Measurements from ENCODE around the gene TMOD1. TPM values are rescaled to one million over a fixed set of nuclear protein-coding genes. Genes with fewer than 3 reads are reported as not detected.

The TMOD1 gene
- total and polyA plus RNA-seq, 10 of the 15 experiments (the other 5 are each of a cell fraction or from before 2014, with no cell fraction given) = 4.0 to 44.1 (median 15.4) TPM

GRCh38 chr9:97510797-97511654 lies 9.6 kb downstream of the TMOD1 start (continued):
- TF ChIP-seq, protein P1, sequence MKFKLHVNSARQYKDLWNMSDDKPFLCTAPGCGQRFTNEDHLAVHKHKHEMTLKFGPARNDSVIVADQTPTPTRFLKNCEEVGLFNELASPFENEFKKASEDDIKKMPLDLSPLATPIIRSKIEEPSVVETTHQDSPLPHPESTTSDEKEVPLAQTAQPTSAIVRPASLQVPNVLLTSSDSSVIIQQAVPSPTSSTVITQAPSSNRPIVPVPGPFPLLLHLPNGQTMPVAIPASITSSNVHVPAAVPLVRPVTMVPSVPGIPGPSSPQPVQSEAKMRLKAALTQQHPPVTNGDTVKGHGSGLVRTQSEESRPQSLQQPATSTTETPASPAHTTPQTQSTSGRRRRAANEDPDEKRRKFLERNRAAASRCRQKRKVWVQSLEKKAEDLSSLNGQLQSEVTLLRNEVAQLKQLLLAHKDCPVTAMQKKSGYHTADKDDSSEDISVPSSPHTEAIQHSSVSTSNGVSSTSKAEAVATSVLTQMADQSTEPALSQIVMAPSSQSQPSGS (IDR thresholded peaks at IDR 0.05; ENCODE audit: low read length) = peak; percentile 96
- no peak for TF ChIP-seq E4F1 (IDR thresholded peaks at IDR 0.05; ENCODE audit: borderline replicate concordance, partially characterized antibody)
- TF ChIP-seq ETV6 (conservative IDR thresholded peaks at IDR 0.05 in 1 of 2, IDR thresholded peaks at IDR 0.05 in 1 of 2; ENCODE audit: borderline replicate concordance in 1 of 2, low read depth in 1 of 2) = no peak; a peak in 1 of 4 replicates
- TF ChIP-seq MYB (IDR thresholded peaks at IDR 0.05; ENCODE audit: borderline replicate concordance, low read depth, low read length) = no peak
- no peak for TF ChIP-seq NR2F1 (conservative IDR thresholded peaks at IDR 0.05)
- no peak for TF ChIP-seq BCLAF1 (IDR thresholded peaks at IDR 0.05)
- TF ChIP-seq TBL1XR1 (IDR thresholded peaks at IDR 0.05; ENCODE audit: low read depth, low read length) = no peak
- peak; percentile 66 to 79 for TF ChIP-seq IKZF2 (IDR thresholded peaks at IDR 0.05)
- peak; percentile 62 for TF ChIP-seq PBX3 (IDR thresholded peaks at IDR 0.05; ENCODE audit: insufficient replicate concordance, low read depth, low read length)
- peak; percentile 85 for TF ChIP-seq CREM (IDR thresholded peaks at IDR 0.05; ENCODE audit: low read depth)
- TF ChIP-seq, protein P2, sequence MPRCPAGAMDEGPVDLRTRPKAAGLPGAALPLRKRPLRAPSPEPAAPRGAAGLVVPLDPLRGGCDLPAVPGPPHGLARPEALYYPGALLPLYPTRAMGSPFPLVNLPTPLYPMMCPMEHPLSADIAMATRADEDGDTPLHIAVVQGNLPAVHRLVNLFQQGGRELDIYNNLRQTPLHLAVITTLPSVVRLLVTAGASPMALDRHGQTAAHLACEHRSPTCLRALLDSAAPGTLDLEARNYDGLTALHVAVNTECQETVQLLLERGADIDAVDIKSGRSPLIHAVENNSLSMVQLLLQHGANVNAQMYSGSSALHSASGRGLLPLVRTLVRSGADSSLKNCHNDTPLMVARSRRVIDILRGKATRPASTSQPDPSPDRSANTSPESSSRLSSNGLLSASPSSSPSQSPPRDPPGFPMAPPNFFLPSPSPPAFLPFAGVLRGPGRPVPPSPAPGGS (IDR thresholded peaks at IDR 0.05; ENCODE audit: borderline replicate concordance, insufficient read depth, low read depth, low read length, poor library complexity, severe bottlenecking) = peak; percentile 80
- TF ChIP-seq FOS (IDR thresholded peaks at IDR 0.05; ENCODE audit: borderline replicate concordance, extremely low read depth, insufficient read length) = no peak
- TF ChIP-seq, protein P3, sequence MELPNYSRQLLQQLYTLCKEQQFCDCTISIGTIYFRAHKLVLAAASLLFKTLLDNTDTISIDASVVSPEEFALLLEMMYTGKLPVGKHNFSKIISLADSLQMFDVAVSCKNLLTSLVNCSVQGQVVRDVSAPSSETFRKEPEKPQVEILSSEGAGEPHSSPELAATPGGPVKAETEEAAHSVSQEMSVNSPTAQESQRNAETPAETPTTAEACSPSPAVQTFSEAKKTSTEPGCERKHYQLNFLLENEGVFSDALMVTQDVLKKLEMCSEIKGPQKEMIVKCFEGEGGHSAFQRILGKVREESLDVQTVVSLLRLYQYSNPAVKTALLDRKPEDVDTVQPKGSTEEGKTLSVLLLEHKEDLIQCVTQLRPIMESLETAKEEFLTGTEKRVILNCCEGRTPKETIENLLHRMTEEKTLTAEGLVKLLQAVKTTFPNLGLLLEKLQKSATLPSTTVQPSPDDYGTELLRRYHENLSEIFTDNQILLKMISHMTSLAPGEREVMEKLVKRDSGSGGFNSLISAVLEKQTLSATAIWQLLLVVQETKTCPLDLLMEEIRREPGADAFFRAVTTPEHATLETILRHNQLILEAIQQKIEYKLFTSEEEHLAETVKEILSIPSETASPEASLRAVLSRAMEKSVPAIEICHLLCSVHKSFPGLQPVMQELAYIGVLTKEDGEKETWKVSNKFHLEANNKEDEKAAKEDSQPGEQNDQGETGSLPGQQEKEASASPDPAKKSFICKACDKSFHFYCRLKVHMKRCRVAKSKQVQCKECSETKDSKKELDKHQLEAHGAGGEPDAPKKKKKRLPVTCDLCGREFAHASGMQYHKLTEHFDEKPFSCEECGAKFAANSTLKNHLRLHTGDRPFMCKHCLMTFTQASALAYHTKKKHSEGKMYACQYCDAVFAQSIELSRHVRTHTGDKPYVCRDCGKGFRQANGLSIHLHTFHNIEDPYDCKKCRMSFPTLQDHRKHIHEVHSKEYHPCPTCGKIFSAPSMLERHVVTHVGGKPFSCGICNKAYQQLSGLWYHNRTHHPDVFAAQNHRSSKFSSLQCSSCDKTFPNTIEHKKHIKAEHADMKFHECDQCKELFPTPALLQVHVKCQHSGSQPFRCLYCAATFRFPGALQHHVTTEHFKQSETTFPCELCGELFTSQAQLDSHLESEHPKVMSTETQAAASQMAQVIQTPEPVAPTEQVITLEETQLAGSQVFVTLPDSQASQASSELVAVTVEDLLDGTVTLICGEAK (IDR thresholded peaks at IDR 0.05; ENCODE audit: borderline replicate concordance) = no peak
